ENCODE results near the gene TRIM72. TPM values are rescaled to one million over a fixed set of nuclear protein-coding genes. Genes with fewer than 3 reads are reported as not detected.

TRIM72 gene
- total RNA-seq, 1 experiment from 2014 or later = 1.2 TPM

GRCh38 chr16:31202414-31203375, 11.2 kb upstream of the TRIM72 start, which contains the start of gene PYCARD:
Gene PYCARD (minus strand): TSS chr16:31202760. CDS start chr16:31202690, 70 bp downstream.
- peaks cover 16 to 23% of the 10 kb centered on the region in 2 experiments for H3K4me1 Mint-ChIP-seq
- Histone ChIP-seq H3K14ac (ENCODE audit: insufficient read depth, low read length) (peak within 1 kb of the TSS; percentile 80), H4K20me1 (ENCODE audit: control insufficient read depth, insufficient read depth, insufficient read length) (no peaks in the 10 kb centered on the region), H2BK15ac (ENCODE audit: low read depth, low read length) (no peak within 1 kb of the TSS), H3K4ac (ENCODE audit: low read depth, low read length) (no peak within 1 kb of the TSS), H3K79me2 (ENCODE audit: insufficient read depth, low read length) (no peaks in the 10 kb centered on the region), H3K4me1 (ENCODE audit: insufficient read depth, low read length) (no peaks in the 10 kb centered on the region; the same call in 1 of the 2 replicates), H2BK5ac (ENCODE audit: insufficient read length, low read length) (no peak within 1 kb of the TSS), H4K91ac (ENCODE audit: insufficient read length, low read depth, low read length) (no peak within 1 kb of the TSS), H3K18ac (ENCODE audit: insufficient read length, low read depth, low read length) (peak within 1 kb of the TSS; percentile 61), H3K23ac (ENCODE audit: insufficient read length, low read depth, low read length) (no peak within 1 kb of the TSS), H4K5ac (ENCODE audit: insufficient read length, low read depth, low read length) (no peak within 1 kb of the TSS), H2AFZ (ENCODE audit: low read length) (no peak within 1 kb of the TSS), H2BK20ac (ENCODE audit: low read depth, low read length, poor library complexity, severe bottlenecking) (no peak within 1 kb of the TSS), H3K4me2 (ENCODE audit: insufficient read depth, insufficient read length, low read length) (peak within 1 kb of the TSS; percentile 77), H3K27me3 (ENCODE audit: insufficient read depth, low read length) (no peaks in the 10 kb centered on the region), H3K56ac (ENCODE audit: insufficient read length, low read depth, low read length) (no peak within 1 kb of the TSS), H3K79me1 (ENCODE audit: insufficient read depth, low read depth, low read length, poor library complexity, severe bottlenecking) (no peaks in the 10 kb centered on the region), H2BK12ac (ENCODE audit: insufficient read length, low read depth, low read length) (no peak within 1 kb of the TSS), H2AK5ac (ENCODE audit: insufficient read length, low read length) (no peak within 1 kb of the TSS), H2BK120ac (ENCODE audit: low read depth, low read length, poor library complexity, severe bottlenecking) (no peak within 1 kb of the TSS), H3K27ac (ENCODE audit: insufficient read length, low read depth, low read length) (no peak within 1 kb of the TSS), H3K23me2 (ENCODE audit: insufficient read length, low read depth, low read length, poor library complexity, severe bottlenecking) (peaks cover 15% of the 10 kb centered on the region), H4K8ac (replicated peaks; ENCODE audit: insufficient read length, low read depth, low read length) (no peak within 1 kb of the TSS), H3K9me3 (ENCODE audit: control insufficient read depth, low read depth, low read length) (no peaks in the 10 kb centered on the region), H3K9ac (ENCODE audit: extremely low read depth, insufficient read length, low read length) (peak within 1 kb of the TSS; percentile 39), H3T11ph (ENCODE audit: low read length) (no peak within 1 kb of the TSS)
- WGBS (ENCODE audit: extremely low coverage, insufficient read length, low lambda C conversion rate) = no CpG with 5 or more reads among the region's 69 CpGs
- peaks cover 21% of the 10 kb centered on the region for H3K27me3 Mint-ChIP-seq (ENCODE audit: low read depth)
- no peaks in the 10 kb centered on the region; a peak in 1 of 5 replicates for H3K9me3 Mint-ChIP-seq
- H3K27ac Mint-ChIP-seq = peak within 1 kb of the TSS; percentile 42 to 96 (median 91); a peak in 4 of 7 replicates
- peak; percentile 60 for DNase-seq
- H3K36me3 Mint-ChIP-seq (ENCODE audit: insufficient read depth in 1 of 3, low read depth in 3 of 3) = peaks cover 1 to 20% (median 5%) of the 10 kb centered on the region in 3 experiments; a peak in 6 of 7 replicates
- peak within 1 kb of the TSS; percentile 80 for H3K4me3 Mint-ChIP-seq
- TF ChIP-seq CTCF (conservative IDR thresholded peaks at IDR 0.05) = no peak
